Tibial artery (tissue), 4 donors: ENCODE data around the gene IGSF21.

Source experiments
- DNase-seq, 2 donors: peaks; one replicate each; pipeline ENCODE4 v3.0.0-alpha.2; 2019
- H3K27ac ChIP-seq, 2 donors: fragments of 200-600 bp; sonication (generic) in 1 of 2; 1 replicate in 1 of 2; 2 replicates in 1 of 2; pipeline ENCODE4 v1.5.1; 2018 to 2019; ENCODE audit warnings: mild to moderate bottlenecking in 1 of 2
- H3K27me3 ChIP-seq, 2 donors: fragments of 200-600 bp; sonication (generic) in 1 of 2; one replicate each; pipeline versions ENCODE4 v1.5.1 to v1.6.0; 2016 to 2019
- H3K36me3 ChIP-seq, 3 donors: fragments of 200-600 bp; sonication (generic) in 2 of 3; one replicate each; pipeline ENCODE4 v1.5.1; 2016 to 2019; ENCODE audit warnings: mild to moderate bottlenecking in 2 of 3
- H3K4me1 ChIP-seq, 4 donors: fragments of 200-600 bp; sonication (generic) in 2 of 4; 1 replicate in 3 of 4; 2 replicates in 1 of 4; pipeline ENCODE4 v1.5.1; 2016 to 2019
- H3K4me3 ChIP-seq, 2 donors: fragments of 200-600 bp; sonication (generic) in 1 of 2; 1 replicate in 1 of 2; 2 replicates in 1 of 2; pipeline ENCODE4 v1.5.1; 2018 to 2019; ENCODE audit warnings: mild to moderate bottlenecking in 2 of 2
- H3K9me3 ChIP-seq, 3 donors: fragments of 200-600 bp; sonication (generic) in 1 of 3; one replicate each; pipeline ENCODE4 v1.5.1; 2016 to 2019
- intact Hi-C: fragments of 100-400 bp; cut with DNase I; formaldehyde crosslinking; loops from one replicate; pipeline ENCODE4 v1.15.0; 2023; ENCODE audit warnings: low total_unique reads
- TF ChIP-seq, protein P1 (sequence below), 2 experiments: fragments of 200-600 bp in 1 of 2; fragments of 450-650 bp in 1 of 2; IDR thresholded peaks; one replicate each; pipeline ENCODE4 v1.5.1; 2017 to 2019; ENCODE audit warnings: antibody characterized with exemption in 2 of 2, mild to moderate bottlenecking in 1 of 2, moderate library complexity in 1 of 2

IGSF21 gene

DNA sequence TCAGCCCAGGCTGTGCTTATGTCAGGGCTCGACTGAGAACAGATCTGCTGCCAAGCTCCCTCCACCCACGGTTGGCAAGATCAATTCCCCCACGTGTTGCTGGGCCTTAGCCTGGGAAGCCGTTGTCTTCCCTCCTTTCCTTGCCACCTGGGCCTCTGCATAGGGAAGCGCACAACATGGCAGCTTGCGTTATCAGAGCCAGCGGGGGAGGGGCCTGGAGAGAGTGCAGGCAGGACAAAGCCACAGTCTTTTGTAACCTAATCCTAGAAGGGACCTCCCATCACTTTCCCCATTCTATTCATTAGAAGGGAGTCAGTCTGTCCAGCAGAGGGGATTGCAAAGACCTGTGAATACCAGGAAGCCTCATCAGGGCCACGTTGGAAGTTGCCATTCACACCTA is 17.0 kb upstream of the IGSF21 start:
- Histone ChIP-seq H3K27me3 (peaks cover 0 to 33% of the 10 kb centered on the region in 2 donors), H3K4me3 (no peak overlapping the region), H3K36me3 (no peaks in the 10 kb centered on the region), H3K9me3 (no peaks in the 10 kb centered on the region), H3K4me1 (peaks cover 0 to 15% (median 10%) of the 10 kb centered on the region in 4 donors), H3K27ac (no peak overlapping the region)
- no peak for DNase-seq
- TF ChIP-seq, protein P1, sequence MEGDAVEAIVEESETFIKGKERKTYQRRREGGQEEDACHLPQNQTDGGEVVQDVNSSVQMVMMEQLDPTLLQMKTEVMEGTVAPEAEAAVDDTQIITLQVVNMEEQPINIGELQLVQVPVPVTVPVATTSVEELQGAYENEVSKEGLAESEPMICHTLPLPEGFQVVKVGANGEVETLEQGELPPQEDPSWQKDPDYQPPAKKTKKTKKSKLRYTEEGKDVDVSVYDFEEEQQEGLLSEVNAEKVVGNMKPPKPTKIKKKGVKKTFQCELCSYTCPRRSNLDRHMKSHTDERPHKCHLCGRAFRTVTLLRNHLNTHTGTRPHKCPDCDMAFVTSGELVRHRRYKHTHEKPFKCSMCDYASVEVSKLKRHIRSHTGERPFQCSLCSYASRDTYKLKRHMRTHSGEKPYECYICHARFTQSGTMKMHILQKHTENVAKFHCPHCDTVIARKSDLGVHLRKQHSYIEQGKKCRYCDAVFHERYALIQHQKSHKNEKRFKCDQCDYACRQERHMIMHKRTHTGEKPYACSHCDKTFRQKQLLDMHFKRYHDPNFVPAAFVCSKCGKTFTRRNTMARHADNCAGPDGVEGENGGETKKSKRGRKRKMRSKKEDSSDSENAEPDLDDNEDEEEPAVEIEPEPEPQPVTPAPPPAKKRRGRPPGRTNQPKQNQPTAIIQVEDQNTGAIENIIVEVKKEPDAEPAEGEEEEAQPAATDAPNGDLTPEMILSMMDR (IDR thresholded peaks at IDR 0.05), result no peak
- intact Hi-C loops, result no loop called here

DNA sequence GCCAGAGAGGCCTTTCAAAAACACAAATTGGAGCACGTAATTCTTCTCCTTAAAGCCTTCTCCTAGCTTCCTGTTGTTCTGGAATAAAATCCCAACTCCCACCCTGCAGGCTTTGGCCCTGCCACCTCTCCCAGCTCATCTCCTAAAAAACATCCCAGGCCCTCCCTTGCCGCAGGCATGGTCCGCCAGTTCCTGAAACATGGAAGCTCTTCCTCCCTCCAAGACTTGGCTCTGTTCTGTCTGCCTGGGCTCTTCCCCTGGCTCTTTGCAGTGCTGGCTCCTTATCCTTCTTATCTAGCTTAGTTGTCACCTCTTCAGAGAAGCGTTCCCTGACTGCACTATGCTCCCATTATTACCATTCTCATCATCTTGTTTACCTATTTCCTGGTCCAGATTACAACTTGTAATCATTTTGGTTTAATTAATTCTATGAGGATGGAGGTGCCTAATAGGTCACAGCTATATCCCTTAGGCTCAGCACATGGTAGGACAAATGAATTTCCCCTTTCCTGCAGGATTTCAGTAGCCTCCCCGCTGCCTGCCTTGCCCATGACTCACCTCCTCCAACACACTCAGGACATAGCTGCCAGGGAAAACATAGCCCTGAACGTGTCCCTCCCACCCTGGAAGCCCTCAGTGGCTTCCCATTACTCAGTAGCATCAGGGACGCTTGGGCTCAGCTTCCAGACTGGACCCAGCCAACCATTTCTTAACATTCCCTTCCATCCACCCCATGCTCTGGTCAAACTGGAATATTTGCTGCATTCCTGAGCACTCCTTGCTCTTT is 15.7 kb upstream of the IGSF21 start:
- no peaks in the 10 kb centered on the region for H3K9me3 ChIP-seq
- intact Hi-C loops, result no loop called here
- no peak overlapping the region for H3K27ac ChIP-seq
- peak; percentile 72 to 79 for DNase-seq
- peaks cover 0 to 15% (median 10%) of the 10 kb centered on the region in 4 donors for H3K4me1 ChIP-seq
- no peak overlapping the region for H3K4me3 ChIP-seq
- H3K27me3 ChIP-seq, result peaks cover 0 to 34% of the 10 kb centered on the region in 2 donors
- H3K36me3 ChIP-seq, result no peaks in the 10 kb centered on the region
- TF ChIP-seq, protein P1 (IDR thresholded peaks at IDR 0.05), result no peak

DNA sequence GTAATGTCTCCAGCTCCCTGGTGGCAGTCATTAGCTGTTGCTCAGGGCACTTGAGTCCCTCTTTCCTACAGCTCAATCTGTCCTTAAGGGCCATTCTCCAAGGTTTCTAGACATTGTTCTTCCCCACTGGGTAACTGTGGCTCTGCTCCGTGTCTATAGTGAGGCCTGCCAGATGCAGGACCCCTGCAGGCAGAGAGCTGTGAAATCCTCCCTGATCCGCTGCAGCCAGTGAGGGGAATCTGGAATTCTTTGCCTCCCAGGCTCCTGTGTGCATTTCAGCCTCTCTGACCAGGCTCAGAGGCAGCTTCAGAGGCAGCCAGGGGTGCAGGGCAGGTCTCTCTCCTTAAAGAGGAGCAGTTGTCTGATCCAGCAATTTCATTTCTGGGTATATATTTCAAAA is 14.4 kb upstream of the IGSF21 start:
- H3K4me1 ChIP-seq, result peaks cover 0 to 15% (median 10%) of the 10 kb centered on the region in 4 donors
- H3K36me3 ChIP-seq, result no peaks in the 10 kb centered on the region
- no peaks in the 10 kb centered on the region for H3K9me3 ChIP-seq
- no peak overlapping the region for H3K27ac ChIP-seq
- H3K27me3 ChIP-seq, result peaks cover 0 to 30% of the 10 kb centered on the region in 2 donors
- H3K4me3 ChIP-seq, result no peak overlapping the region
- intact Hi-C loops, result no loop called here
- no peak for DNase-seq
- TF ChIP-seq, protein P1 (IDR thresholded peaks at IDR 0.05), result no peak

DNA sequence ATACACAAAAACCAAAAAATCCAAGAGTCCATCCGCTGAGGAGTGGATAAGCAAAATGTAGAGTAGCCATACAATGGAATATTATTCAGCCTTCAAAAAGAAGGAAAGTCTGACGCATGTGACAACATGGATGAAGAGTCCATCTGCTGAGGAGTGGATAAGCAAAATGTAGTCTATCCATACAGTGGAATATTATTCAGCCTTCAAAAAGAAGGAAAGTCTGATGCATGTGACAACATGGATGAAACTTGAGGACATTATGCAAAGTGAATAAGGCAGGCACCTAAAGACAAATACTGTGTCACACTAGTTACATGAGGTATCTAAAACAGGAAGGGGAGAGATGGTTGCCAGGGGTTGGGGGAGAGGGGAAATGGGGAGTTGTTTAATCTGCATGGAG is 14.0 kb upstream of the IGSF21 start:
- no peak overlapping the region for H3K4me3 ChIP-seq
- no peaks in the 10 kb centered on the region for H3K9me3 ChIP-seq
- TF ChIP-seq, protein P1 (IDR thresholded peaks at IDR 0.05), result no peak
- H3K27ac ChIP-seq, result no peak overlapping the region
- H3K4me1 ChIP-seq, result peaks cover 0 to 15% (median 10%) of the 10 kb centered on the region in 4 donors
- DNase-seq, result no peak
- H3K36me3 ChIP-seq, result no peaks in the 10 kb centered on the region
- intact Hi-C loops, result no loop called here
- peaks cover 0 to 34% of the 10 kb centered on the region in 2 donors for H3K27me3 ChIP-seq

DNA sequence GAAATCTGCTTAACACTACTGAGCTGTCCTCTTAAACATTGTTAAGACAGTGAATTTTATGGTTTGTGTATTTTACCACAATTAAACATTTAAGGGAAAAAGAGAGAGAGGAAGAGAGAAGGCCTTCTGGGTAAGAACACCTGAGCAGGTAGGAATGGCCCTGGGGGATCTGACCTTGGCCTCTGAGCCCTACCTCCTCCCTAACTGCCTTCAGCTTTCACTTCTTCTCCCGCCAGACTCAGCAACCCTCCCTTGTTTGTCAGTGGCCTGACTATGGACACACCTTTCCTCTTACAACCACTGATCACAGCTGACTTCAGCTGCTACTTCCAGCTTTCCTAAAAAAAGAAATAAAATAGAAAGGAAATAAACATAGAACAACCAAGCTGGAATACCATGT is 13.5 kb upstream of the IGSF21 start:
- intact Hi-C loops, result no loop called here
- no peaks in the 10 kb centered on the region for H3K9me3 ChIP-seq
- H3K27ac ChIP-seq, result no peak overlapping the region
- H3K36me3 ChIP-seq, result no peaks in the 10 kb centered on the region
- TF ChIP-seq, protein P1 (IDR thresholded peaks at IDR 0.05), result no peak
- H3K4me3 ChIP-seq, result no peak overlapping the region
- DNase-seq, result no peak
- peaks cover 0 to 15% (median 10%) of the 10 kb centered on the region in 4 donors for H3K4me1 ChIP-seq
- H3K27me3 ChIP-seq, result peaks cover 0 to 39% of the 10 kb centered on the region in 2 donors
